ENCODE data around the gene LGALS7. TPM values are rescaled to one million over a fixed set of nuclear protein-coding genes. Genes with fewer than 3 reads are reported as not detected.

The LGALS7 gene
- total and polyA plus RNA-seq, 2 of the 13 experiments (the other 11 are each of a cell fraction or from before 2014, with no cell fraction given): 0.73 TPM; not detected in 1

GRCh38 chr19:38735257-38735686, 38.0 kb downstream of the LGALS7 start:
- no TSS peak for BruUV-seq (replicated peaks)
- Histone ChIP-seq H3K9me3 (ENCODE audit: low read length) (no peaks in the 10 kb centered on the region), H3K4me1 (ENCODE audit: insufficient read depth, low read length) (peaks cover 51% of the 10 kb centered on the region), H3K27me3 (ENCODE audit: control insufficient read depth in 1 of 2, insufficient read depth in 2 of 2, low read length in 2 of 2) (no peaks in the 10 kb centered on the region), H3K4me3 (replicated peaks in 1 of 3; ENCODE audit: insufficient read depth in 1 of 3, low read depth in 2 of 3, low read length in 3 of 3) (no peak overlapping the region), H3K79me2 (ENCODE audit: insufficient read depth, low read length) (no peaks in the 10 kb centered on the region), H2AFZ (ENCODE audit: low read length) (no peak overlapping the region), H3K36me3 (replicated peaks in 1 of 2; ENCODE audit: control insufficient read depth in 1 of 2, insufficient read depth in 2 of 2, low read length in 2 of 2) (peaks cover 3 to 10% of the 10 kb centered on the region in 2 experiments; a peak in 2 of 5 replicates), H3K27ac (ENCODE audit: extremely low read length, insufficient read depth, low read length) (peak overlapping the region; percentile 33), H4K20me1 (ENCODE audit: insufficient read depth, low read length) (no peaks in the 10 kb centered on the region), H3K9ac (ENCODE audit: insufficient read depth, low read depth, low read length) (no peak overlapping the region), H3K4me2 (ENCODE audit: low read depth, low read length) (no peak overlapping the region)
- intact Hi-C loops (cut with micrococcal nuclease; ENCODE audit: unreplicated experiment): no loop called here
- no peak for DNase-seq (ENCODE audit: low spot score)
- peak; percentile 5 for ATAC-seq
- ChIA-PET CTCF (ENCODE audit: low intra/inter-chr PET ratio, low total read pairs) (no interaction called here), POLR2A (interaction anchor here (0.8 to 2.0 kb wide), 8 partner anchors 24 to 116 kb away, joined by 3 to 10 read pairs (median 4); partner anchors contain the start of genes ECH1 and HNRNPL)
- no peak for FAIRE-seq
- in situ Hi-C loops (cut with HindIII; ENCODE audit: extremely low pct_ligation_motif_present, low pct_unique_long_range_greater_than_20kb): loop anchor here (25.0 kb wide), 1 partner anchor 177 kb away; the partner anchor contains the start of gene CCER2
- WGBS (ENCODE audit: low lambda C conversion rate): 77% methylated on average over 8 of the region's 18 CpGs
- TF ChIP-seq POGK (CRISPR knock-in tag; conservative IDR thresholded peaks at IDR 0.05) (no peak), FUBP1 (CRISPR knock-in tag; IDR thresholded peaks at IDR 0.05; ENCODE audit: borderline replicate concordance) (no peak), ZBTB33 (CRISPR knock-in tag; IDR thresholded peaks at IDR 0.05) (peak; percentile 87), PBX2 (CRISPR knock-in tag; IDR thresholded peaks at IDR 0.05) (no peak), GFI1 (CRISPR knock-in tag; IDR thresholded peaks at IDR 0.05; ENCODE audit: borderline replicate concordance) (no peak), RBM39 (IDR thresholded peaks at IDR 0.05; ENCODE audit: low read depth, low read length, poor library complexity, severe bottlenecking) (no peak), AHR (CRISPR knock-in tag; IDR thresholded peaks at IDR 0.05) (no peak), ZBTB7A (CRISPR knock-in tag; IDR thresholded peaks at IDR 0.05) (no peak)

Data from HepG2 (cell line).